Fibroblast of lung (primary cell): Measurements from ENCODE around the gene GNB2. TPM values are rescaled to one million over a fixed set of nuclear protein-coding genes. Genes with fewer than 3 reads are reported as not detected.

Source experiments
- DNase-seq, 2 donors: peaks; one replicate each; pipeline versions ENCODE4 v3.0.0 to v3.0.0-alpha.2; 2010; ENCODE audit warnings: low read depth in 2 of 2
- H2AFZ ChIP-seq: 2 replicates; pipeline ENCODE4 v1.5.1; 2012; ENCODE audit warnings: low read length, control low read depth, inconsistent platforms
- H3K27ac ChIP-seq: 2 replicates; pipeline ENCODE4 v1.5.1; 2011; ENCODE audit warnings: low read length, control low read depth; ENCODE audit not compliant: insufficient read depth
- H3K27me3 ChIP-seq: 2 replicates; pipeline ENCODE4 v1.5.1; 2011; ENCODE audit warnings: mild to moderate bottlenecking, low read length; ENCODE audit not compliant: control insufficient read depth, insufficient read depth
- H3K36me3 ChIP-seq: 2 replicates; pipeline ENCODE4 v1.5.1; 2011; ENCODE audit warnings: low read length; ENCODE audit not compliant: control insufficient read depth, insufficient read depth
- H3K4me1 ChIP-seq: 2 replicates; pipeline ENCODE4 v1.5.1; 2011; ENCODE audit warnings: low read length; ENCODE audit not compliant: control insufficient read depth, insufficient read depth; ENCODE audit errors: extremely low read depth
- H3K4me2 ChIP-seq: 2 replicates; pipeline ENCODE4 v1.5.1; 2011; ENCODE audit warnings: low read length, control low read depth; ENCODE audit not compliant: insufficient read depth; ENCODE audit errors: extremely low read depth
- H3K4me3 ChIP-seq, 4 experiments: fragments of 200-600 bp in 1 of 4; sonication (generic) in 1 of 4; replicated peaks in 1 of 4; 2 replicates each; pipeline ENCODE4 v1.5.1; 2011 to 2016; ENCODE audit warnings: low read length in 4 of 4, low read depth in 3 of 4, mild to moderate bottlenecking in 3 of 4, control low read depth in 2 of 4, inconsistent platforms in 1 of 4, mixed read lengths in 1 of 4; ENCODE audit not compliant: insufficient read depth in 1 of 4; ENCODE audit errors: control extremely low read depth in 1 of 4
- H3K79me2 ChIP-seq: 2 replicates; pipeline ENCODE4 v1.5.1; 2012; ENCODE audit warnings: mild to moderate bottlenecking, low read length, inconsistent platforms; ENCODE audit not compliant: control insufficient read depth, insufficient read depth
- H3K9ac ChIP-seq: 2 replicates; pipeline ENCODE4 v1.5.1; 2011; ENCODE audit warnings: mild to moderate bottlenecking, low read length, control low read depth; ENCODE audit not compliant: insufficient read depth
- H3K9me3 ChIP-seq: 2 replicates; pipeline ENCODE4 v1.5.1; 2012; ENCODE audit warnings: low read depth, low read length; ENCODE audit not compliant: control insufficient read depth, insufficient read depth
- H4K20me1 ChIP-seq: 2 replicates; pipeline ENCODE4 v1.5.1; 2011; ENCODE audit warnings: low read length; ENCODE audit not compliant: control insufficient read depth, insufficient read depth; ENCODE audit errors: extremely low read depth
- CTCF ChIP-seq, 2 donors: IDR thresholded peaks in 1 of 2; conservative IDR thresholded peaks in 1 of 2; 1 replicate in 1 of 2; 2 replicates in 1 of 2; pipeline ENCODE4 v1.5.1; 2011 to 2012; ENCODE audit warnings: low read length in 2 of 2, control low read depth in 1 of 2, inconsistent platforms in 1 of 2, low read depth in 1 of 2, mild to moderate bottlenecking in 1 of 2
- EZH2 ChIP-seq: IDR thresholded peaks from 2 replicates; pipeline ENCODE4 v1.5.1; 2012; ENCODE audit warnings: low read length, control low read depth, mild to moderate bottlenecking; ENCODE audit errors: missing control alignments
- polyA plus RNA-seq, 2 donors: library from polyadenylated mRNA; depleted of rRNA in 1 of 2; stranded (reverse) in 1 of 2; unstranded in 1 of 2; fragments of >200 nt; gene quantifications; 2 replicates each; pipeline ENCODE4 v1.2.1, GENCODE V29; 2011 to 2012; ENCODE audit warnings: missing spikeins in 1 of 2
- total RNA-seq: library from RNA; depleted of rRNA; stranded (reverse); fragments of >200 nt; gene quantifications from 2 replicates; pipeline ENCODE4 v1.2.1, GENCODE V29; 2014

GNB2 gene
- total and polyA plus RNA-seq, 2 donors (not counting 1 experiment from before 2014, with no cell fraction given), result 85.2 to 145 TPM

- Histone ChIP-seq H4K20me1 (no peaks in the 10 kb centered on the region), H3K27ac (peak overlapping the region; percentile 61), H3K4me3 (no peak overlapping the region), H3K4me1 (peaks cover 4% of the 10 kb centered on the region), H3K9ac (no peak overlapping the region), H3K79me2 (no peaks in the 10 kb centered on the region), H3K27me3 (peaks cover 21% of the 10 kb centered on the region), H3K4me2 (peak overlapping the region; percentile 33), H3K36me3 (no peaks in the 10 kb centered on the region), H3K9me3 (no peaks in the 10 kb centered on the region), H2AFZ (no peak overlapping the region)
- no peak for TF ChIP-seq EZH2
- TF ChIP-seq CTCF (conservative IDR thresholded peaks at IDR 0.05 in 1 of 2, IDR thresholded peaks at IDR 0.05 in 1 of 2; ENCODE audit: low read depth in 1 of 2, low read length in 2 of 2), result no peak
- DNase-seq, result peak; percentile 75 to 97
These were observed 53.6 kb downstream of the GNB2 start for GRCh38 chr7:100726996-100727761.

GRCh38 chr7:100728196-100728595 lies 54.7 kb downstream of the GNB2 start:
- Histone ChIP-seq H3K9me3 (no peaks in the 10 kb centered on the region), H3K9ac (no peak overlapping the region), H3K36me3 (no peaks in the 10 kb centered on the region), H3K27ac (no peak overlapping the region), H3K4me1 (peaks cover 4% of the 10 kb centered on the region), H3K79me2 (no peaks in the 10 kb centered on the region), H3K4me3 (no peak overlapping the region), H3K27me3 (peaks cover 12% of the 10 kb centered on the region), H3K4me2 (no peak overlapping the region), H2AFZ (no peak overlapping the region), H4K20me1 (no peaks in the 10 kb centered on the region)
- no peak for DNase-seq
- TF ChIP-seq EZH2 (no peak), CTCF (conservative IDR thresholded peaks at IDR 0.05 in 1 of 2, IDR thresholded peaks at IDR 0.05 in 1 of 2; ENCODE audit: low read depth in 1 of 2, low read length in 2 of 2) (no peak)

Other genes with a start within 250 kb of the GNB2 start
- gene ZCWPW1, start 245.0 kb upstream of the GNB2 start, total RNA-seq, result 2.8 and 4.1 TPM in 2 replicates
- 0.64 and 1.1 TPM in 2 replicates for gene ZCWPW1, start 245.0 kb upstream of the GNB2 start, polyA plus RNA-seq
- 24.4 and 26.6 TPM in 2 replicates for gene MEPCE, start 243.9 kb upstream of the GNB2 start, total RNA-seq
- 11.4 and 17.6 TPM in 2 replicates for gene MEPCE, start 243.9 kb upstream of the GNB2 start, polyA plus RNA-seq
- 18.2 and 18.3 TPM in 2 replicates for gene PPP1R35, start 237.2 kb upstream of the GNB2 start, total RNA-seq
- 7.0 and 9.8 TPM in 2 replicates for gene PPP1R35, start 237.2 kb upstream of the GNB2 start, polyA plus RNA-seq
- under 0.01 and 0.50 TPM in 2 replicates for gene SPACDR, start 209.5 kb upstream of the GNB2 start, total RNA-seq
- gene SPACDR, start 209.5 kb upstream of the GNB2 start, polyA plus RNA-seq, result 0.25 and 0.60 TPM in 2 replicates
- gene TSC22D4, start 194.5 kb upstream of the GNB2 start, total RNA-seq, result 15.2 and 21.1 TPM in 2 replicates
- 13.2 and 15.3 TPM in 2 replicates for gene TSC22D4, start 194.5 kb upstream of the GNB2 start, polyA plus RNA-seq
- gene NYAP1, start 189.8 kb upstream of the GNB2 start, total RNA-seq, result 0.26 and 0.33 TPM in 2 replicates
- gene NYAP1, start 189.8 kb upstream of the GNB2 start, polyA plus RNA-seq, result 0.09 and 0.18 TPM in 2 replicates
- gene AGFG2, start 134.5 kb upstream of the GNB2 start, total RNA-seq, result 2.6 and 3.1 TPM in 2 replicates
- gene AGFG2, start 134.5 kb upstream of the GNB2 start, polyA plus RNA-seq, result 2.4 and 3.2 TPM in 2 replicates
- not detected in 2 replicates for gene SAP25, start 99.8 kb upstream of the GNB2 start, total RNA-seq
- 0.22 TPM in 1 of 2 replicates, not detected in the other for gene SAP25, start 99.8 kb upstream of the GNB2 start, polyA plus RNA-seq
- 5.6 and 7.3 TPM in 2 replicates for gene LRCH4, start 87.6 kb upstream of the GNB2 start, total RNA-seq
- 9.6 and 11.6 TPM in 2 replicates for gene LRCH4, start 87.6 kb upstream of the GNB2 start, polyA plus RNA-seq
- 0.33 and 0.51 TPM in 2 replicates for gene FBXO24, start 87.4 kb upstream of the GNB2 start, total RNA-seq
- 0.23 and 0.32 TPM in 2 replicates for gene FBXO24, start 87.4 kb upstream of the GNB2 start, polyA plus RNA-seq
- 116 and 128 TPM in 2 replicates for gene PCOLCE, start 71.4 kb upstream of the GNB2 start, total RNA-seq
- 176 and 211 TPM in 2 replicates for gene PCOLCE, start 71.4 kb upstream of the GNB2 start, polyA plus RNA-seq
- 3.9 and 5.9 TPM in 2 replicates for gene MOSPD3, start 61.2 kb upstream of the GNB2 start, total RNA-seq
- gene MOSPD3, start 61.2 kb upstream of the GNB2 start, polyA plus RNA-seq, result 12.8 and 13.8 TPM in 2 replicates
- gene TFR2, start 32.2 kb upstream of the GNB2 start, total RNA-seq, result under 0.01 TPM in 1 of 2 replicates, not detected in the other
- gene TFR2, start 32.2 kb upstream of the GNB2 start, polyA plus RNA-seq, result 0.08 and 0.16 TPM in 2 replicates
- not detected in 2 replicates for gene ACTL6B, start 17.3 kb upstream of the GNB2 start, total RNA-seq
- not detected in 2 replicates for gene ACTL6B, start 17.3 kb upstream of the GNB2 start, polyA plus RNA-seq
- 14.4 and 15.9 TPM in 2 replicates for gene GIGYF1, start 20.5 kb downstream of the GNB2 start, total RNA-seq
- gene GIGYF1, start 20.5 kb downstream of the GNB2 start, polyA plus RNA-seq, result 3.8 and 4.0 TPM in 2 replicates
- 31.1 and 31.9 TPM in 2 replicates for gene POP7, start 32.4 kb downstream of the GNB2 start, total RNA-seq
- 19.4 and 22.9 TPM in 2 replicates for gene POP7, start 32.4 kb downstream of the GNB2 start, polyA plus RNA-seq
- not detected in 2 replicates for gene EPO, start 46.7 kb downstream of the GNB2 start, total RNA-seq
- not detected in 2 replicates for gene EPO, start 46.7 kb downstream of the GNB2 start, polyA plus RNA-seq
- gene ZAN, start 59.9 kb downstream of the GNB2 start, total RNA-seq, result not detected in 2 replicates
- gene ZAN, start 59.9 kb downstream of the GNB2 start, polyA plus RNA-seq, result not detected in 2 replicates
- gene EPHB4, start 153.8 kb downstream of the GNB2 start, total RNA-seq, result 75.8 and 98.8 TPM in 2 replicates
- gene EPHB4, start 153.8 kb downstream of the GNB2 start, polyA plus RNA-seq, result 28.5 and 36.0 TPM in 2 replicates
- gene SLC12A9, start 179.0 kb downstream of the GNB2 start, total RNA-seq, result 13.4 and 18.5 TPM in 2 replicates
- gene SLC12A9, start 179.0 kb downstream of the GNB2 start, polyA plus RNA-seq, result 6.6 and 7.1 TPM in 2 replicates
- gene TRIP6, start 193.6 kb downstream of the GNB2 start, total RNA-seq, result 61.9 and 96.1 TPM in 2 replicates
- 76.2 and 89.8 TPM in 2 replicates for gene TRIP6, start 193.6 kb downstream of the GNB2 start, polyA plus RNA-seq
- gene SRRT, start 201.4 kb downstream of the GNB2 start, total RNA-seq, result 29.3 and 32.0 TPM in 2 replicates
- gene SRRT, start 201.4 kb downstream of the GNB2 start, polyA plus RNA-seq, result 33.7 and 56.9 TPM in 2 replicates
- gene UFSP1, start 216.0 kb downstream of the GNB2 start, total RNA-seq, result 4.0 and 7.7 TPM in 2 replicates
- 0.53 and 1.1 TPM in 2 replicates for gene UFSP1, start 216.0 kb downstream of the GNB2 start, polyA plus RNA-seq
- under 0.01 and 0.26 TPM in 2 replicates for gene ACHE, start 222.1 kb downstream of the GNB2 start, total RNA-seq
- gene ACHE, start 222.1 kb downstream of the GNB2 start, polyA plus RNA-seq, result 0.07 and 0.11 TPM in 2 replicates